Caki2 (cell line): ENCODE data around the gene S100Z. TPM values are rescaled to one million over a fixed set of nuclear protein-coding genes. Genes with fewer than 3 reads are reported as not detected.
A peak's percentile ranks its signal among the peaks of the same experiment; 100 is the strongest.
"Not testable (repeated sequence)": the region's sequence is repeated elsewhere in the genome, so short reads cannot be mapped to it uniquely, and the experiment has no call there.

Source experiments
- DNase-seq: peaks from one replicate; pipeline ENCODE4 v3.0.0-alpha.2; 2015; ENCODE audit warnings: low read depth
- in situ Hi-C: cut with HindIII; loops from 2 replicates; pipeline ENCODE4 v1.10.0; 2016; ENCODE audit warnings: low sequenced_read_pairs, low pct_unique_long_range_greater_than_20kb, mixed read lengths
- total RNA-seq: library from RNA; depleted of rRNA; stranded (reverse); fragments of >200 nt; shearing (Covaris generic); gene quantifications from 2 replicates; pipeline ENCODE4 v1.2.3, GENCODE V29; 2014; ENCODE audit warnings: low replicate concordance

S100Z gene
- total RNA-seq, 1 experiment from 2014 or later, result not detected

DNA sequence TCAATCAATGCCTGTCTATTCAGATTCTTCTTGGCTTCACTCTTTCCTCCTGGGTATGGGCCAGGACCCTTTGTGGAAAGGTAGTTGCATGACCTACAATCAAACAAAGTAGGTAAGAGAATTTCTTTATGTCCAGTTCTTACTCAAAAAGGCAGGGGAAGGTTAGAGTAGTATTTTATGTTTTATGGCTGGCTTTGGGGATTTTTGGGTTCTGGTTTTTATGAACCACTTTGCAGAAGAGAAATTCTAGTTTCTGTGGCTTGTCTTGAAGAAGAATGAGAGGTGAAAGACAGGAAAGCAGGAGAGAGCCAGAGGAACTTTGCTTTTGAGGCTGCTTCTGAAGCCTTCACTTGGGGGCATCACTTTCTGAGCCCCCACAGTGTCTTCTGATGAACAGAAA, 88.4 kb downstream of the S100Z start:
- in situ Hi-C loops, result no loop called here
- DNase-seq, result no peak

DNA sequence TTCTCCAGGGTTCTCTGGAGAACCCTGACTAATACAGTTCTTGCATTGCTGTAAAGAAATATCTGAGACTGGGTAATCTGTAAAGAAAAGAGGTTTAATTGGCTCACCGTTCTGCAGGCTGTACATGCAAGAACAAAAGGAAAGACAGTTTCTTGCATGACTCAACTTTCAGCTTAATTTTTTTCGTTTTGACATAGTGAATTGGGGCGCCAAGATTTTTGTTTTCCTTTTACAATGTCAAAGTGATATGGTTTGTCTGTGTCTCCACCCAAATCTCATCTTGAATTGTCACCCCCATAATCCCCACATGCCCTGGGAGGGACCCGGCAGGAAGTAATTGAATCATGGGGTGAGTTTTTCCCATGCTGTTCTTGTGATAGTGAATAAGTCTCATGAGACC, 91.2 kb downstream of the S100Z start:
- in situ Hi-C loops, result no loop called here

DNA sequence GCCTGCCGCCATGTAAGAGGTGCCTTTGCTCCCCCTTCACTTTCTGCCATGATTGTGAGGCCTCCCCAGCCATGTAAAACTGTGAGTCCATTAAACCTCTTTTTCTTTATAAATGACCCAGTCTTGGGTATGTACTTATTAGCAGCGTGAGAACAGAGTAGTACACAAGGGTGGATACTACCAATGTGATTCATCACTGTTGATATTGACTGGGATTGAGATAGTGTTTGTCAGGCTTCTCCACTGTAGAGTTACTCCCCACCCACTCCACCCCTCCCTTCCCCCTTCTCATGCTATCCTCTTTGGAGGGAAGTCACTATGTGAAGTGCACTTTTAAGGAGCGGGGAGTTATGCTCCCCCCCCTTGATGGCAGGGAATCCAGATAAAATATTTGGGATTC, 91.6 kb downstream of the S100Z start:
- DNase-seq, result no peak
- in situ Hi-C loops, result no loop called here

More for the DNA sequence above, 91.2 kb downstream of the S100Z start:
- no peak for DNase-seq

DNA sequence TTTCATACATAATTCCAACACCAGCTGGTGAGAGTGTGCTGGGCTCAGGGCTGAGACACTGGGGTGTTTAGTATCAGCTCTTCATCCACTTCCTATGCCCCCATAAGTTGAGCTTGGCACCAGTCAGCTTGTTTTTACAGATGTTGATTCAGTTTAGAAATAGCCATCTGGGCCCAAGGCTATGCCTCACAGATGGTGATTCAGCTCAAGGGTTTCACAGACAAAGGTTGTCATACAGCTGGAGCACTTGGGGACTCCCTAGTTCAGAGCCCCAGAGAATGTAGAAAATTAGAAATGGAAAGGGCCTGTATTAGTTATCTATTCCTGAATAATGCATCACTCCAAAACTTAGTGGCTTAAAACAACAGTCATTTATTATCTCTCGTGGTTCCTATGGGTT, 92.8 kb downstream of the S100Z start:
- no peak for DNase-seq
- in situ Hi-C loops, result no loop called here

DNA sequence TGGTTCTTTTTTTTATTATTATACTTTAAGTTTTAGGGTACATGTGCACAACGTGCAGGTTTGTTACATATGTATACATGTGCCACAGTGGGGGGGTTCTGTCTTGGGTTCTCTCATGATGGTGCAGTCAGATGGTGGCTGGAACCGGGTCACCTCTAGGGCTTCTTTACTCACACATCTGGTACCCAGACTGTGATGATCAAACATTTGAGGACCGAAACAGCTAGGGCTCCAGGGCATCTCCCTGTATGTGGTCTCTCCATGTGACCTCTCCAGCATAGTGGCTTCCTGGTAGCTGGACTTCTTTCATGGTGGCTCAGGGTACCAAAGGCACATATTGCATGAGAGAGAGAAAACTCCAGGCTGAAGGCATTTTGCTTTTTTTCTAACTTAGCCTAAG, 93.2 kb downstream of the S100Z start:
- no peak for DNase-seq
- in situ Hi-C loops, result no loop called here

DNA sequence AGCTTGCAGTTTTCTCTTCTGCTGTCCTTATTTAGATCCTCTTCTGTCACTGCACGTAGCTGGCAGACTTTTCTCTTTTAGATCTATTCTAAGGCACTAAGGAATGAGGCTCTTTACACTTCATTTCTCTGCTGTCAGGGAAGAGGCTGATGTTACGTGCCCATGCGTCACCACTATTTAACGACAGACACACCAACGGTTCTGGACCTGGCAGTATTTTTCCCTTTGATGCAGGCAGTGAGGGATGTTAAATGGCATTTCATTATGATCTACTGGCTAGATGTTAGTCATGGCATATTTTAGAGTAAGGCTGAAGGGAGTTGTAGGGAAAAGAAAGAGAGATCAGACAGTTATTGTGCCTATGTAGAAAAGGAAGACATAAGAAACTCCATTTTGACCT, 94.8 kb downstream of the S100Z start:
- DNase-seq, result no peak
- in situ Hi-C loops, result no loop called here

DNA sequence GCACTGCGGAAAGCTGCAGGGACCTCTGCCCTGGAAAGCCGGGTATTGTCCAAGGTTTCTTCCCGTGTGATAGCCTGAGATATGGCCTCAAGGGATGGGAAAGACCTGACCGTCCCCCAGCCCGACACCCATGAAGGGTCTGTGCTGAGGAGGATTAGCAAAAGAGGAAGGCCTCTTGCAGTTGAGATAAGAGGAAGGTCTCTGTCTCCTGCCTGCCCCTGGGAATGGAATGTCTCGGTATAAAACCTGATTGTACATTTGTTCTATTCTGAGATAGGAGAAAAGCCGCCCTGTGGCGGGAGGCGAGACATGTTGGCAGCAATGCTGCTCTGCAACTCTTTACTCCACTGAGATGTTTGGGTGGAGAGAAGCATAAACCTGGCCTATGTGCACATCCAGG, 95.4 kb downstream of the S100Z start:
- in situ Hi-C loops, DNase-seq: not testable (repeated sequence)

DNA sequence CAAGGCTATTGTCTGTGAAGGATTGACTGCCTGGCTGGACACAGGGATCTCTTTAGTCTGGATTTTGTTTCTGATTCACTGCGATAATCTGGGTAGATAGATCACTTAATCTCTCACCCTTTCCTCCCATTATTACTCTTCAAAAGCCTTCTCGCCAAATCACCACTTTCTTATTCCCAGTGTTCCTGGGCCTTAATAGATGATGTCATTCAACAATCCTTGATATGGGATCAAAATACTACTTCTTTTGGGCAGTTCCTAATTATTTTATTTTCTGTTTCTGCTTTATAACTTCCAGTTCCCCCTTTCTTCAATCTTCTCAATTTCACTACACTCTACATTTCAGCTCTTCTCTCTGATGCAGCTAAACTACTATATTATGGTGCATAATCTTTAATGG, 96.3 kb downstream of the S100Z start:
- no peak for DNase-seq
- in situ Hi-C loops, result no loop called here

DNA sequence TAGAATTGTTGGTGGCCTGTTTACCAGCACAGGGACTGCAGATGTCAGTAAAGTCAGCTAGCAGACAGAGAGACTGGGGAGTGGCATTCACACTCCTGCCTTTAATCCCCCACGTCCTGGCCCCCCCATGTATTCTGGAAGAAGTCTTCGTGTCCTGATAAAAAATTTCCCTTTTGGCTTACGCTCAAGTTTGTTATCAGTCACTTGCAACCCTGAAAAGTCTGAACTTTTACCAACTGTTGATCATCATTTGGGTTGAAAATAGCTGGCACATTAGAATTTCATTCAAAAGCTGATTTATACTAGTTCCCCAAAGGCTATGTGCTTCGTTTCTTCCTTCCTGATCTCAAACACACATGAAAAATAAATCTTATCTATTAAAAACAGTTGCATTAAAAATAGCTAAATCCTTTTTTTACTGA, 97.3 kb downstream of the S100Z start:
- DNase-seq, result no peak
- in situ Hi-C loops, result no loop called here

DNA sequence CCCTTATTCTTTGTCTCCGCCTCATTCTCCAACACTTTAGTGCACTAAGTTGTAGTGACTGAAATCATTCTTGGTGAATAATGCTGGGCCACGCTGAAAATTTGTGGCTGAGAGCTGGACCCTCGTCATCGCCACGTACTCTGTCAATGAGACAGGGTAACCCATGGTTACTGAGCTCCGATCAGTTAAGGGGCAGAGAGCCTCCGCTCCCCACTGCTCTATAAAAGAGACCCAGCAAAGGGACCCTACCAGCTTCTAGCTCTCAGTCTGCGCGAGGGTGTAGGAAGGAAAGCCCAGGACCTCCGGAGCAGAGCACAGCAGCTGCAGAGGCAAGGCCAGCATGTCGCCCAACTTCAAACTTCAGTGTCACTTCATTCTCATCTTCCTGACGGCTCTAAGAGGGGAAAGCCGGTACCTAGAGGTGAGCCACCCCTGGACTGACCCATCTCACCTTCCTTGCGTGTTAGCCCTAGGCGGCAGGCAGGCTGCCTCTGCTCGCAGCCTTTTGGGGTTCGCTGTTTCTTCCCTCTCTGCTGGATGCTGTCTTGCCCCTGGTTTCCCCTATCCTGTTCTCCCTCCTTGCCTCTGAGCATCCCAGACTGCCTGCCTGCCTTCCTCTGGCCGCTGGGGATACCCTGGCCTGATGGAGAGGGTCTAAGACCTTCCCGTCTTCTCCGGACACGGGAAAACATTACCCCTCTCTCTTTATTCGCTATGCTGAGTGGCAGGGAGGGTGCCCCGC, 103.2 kb downstream of the S100Z start, which contains the start of gene CRHBP:
CRHBP (plus strand) TSS at position 251 of the 742 bp plus-strand sequence; CDS start at position 341, 90 bp downstream.
- DNase-seq, result no peak
- in situ Hi-C loops, result no loop called here

DNA sequence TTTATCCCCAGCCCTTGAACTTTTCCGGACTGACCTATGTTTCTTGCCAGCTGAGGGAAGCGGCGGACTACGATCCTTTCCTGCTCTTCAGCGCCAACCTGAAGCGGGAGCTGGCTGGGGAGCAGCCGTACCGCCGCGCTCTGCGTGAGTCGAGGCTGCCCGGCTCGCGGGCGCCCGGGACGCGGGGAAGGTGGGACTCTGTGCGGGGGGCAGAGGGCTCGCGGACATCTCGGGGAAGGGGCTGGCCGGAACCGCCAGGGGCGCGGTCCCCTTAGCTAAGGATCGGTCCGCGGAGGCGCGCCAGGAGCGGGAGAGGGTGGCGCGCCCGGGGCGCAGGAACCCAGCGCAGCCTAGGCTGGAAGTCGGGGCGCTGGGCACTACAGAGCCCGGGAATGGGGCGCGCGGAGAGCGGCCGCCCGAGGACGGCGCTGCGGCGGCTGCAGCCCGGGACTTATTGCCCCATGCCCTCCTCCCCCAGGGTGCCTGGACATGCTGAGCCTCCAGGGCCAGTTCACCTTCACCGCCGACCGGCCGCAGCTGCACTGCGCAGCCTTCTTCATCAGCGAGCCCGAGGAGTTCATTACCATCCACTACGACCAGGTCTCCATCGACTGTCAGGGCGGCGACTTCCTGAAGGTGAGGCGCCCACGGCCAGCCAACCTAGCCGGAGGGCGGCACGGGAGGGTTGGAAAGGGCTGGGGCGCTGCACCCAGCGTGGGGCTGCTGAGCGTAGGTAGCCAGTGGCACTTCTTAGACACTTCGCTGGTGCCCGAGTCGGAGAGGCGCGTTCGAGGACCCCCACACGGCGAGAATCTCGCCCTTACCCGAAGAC, 104.0 kb downstream of the S100Z start:
- DNase-seq, result no peak
- in situ Hi-C loops, result no loop called here

DNA sequence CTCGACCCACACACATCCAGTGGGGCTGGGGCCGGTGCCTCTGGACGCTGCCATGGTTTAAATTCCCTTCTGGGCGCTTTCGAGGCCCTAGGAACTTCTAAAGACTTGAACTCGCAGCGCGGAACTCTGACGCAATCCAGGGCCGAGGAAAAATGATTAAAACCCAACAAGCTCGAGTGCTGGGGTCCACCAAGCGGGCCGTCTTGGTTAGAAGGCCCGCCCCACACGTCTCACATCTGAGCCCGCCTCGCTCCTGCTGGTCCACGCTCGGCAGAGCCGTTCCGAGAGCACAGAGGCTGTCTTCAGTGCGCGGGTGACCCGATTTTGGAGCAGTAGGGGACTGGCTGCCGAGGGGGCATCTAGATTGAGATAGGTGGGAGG, 104.6 kb downstream of the S100Z start:
- DNase-seq, result no peak
- in situ Hi-C loops, result no loop called here

DNA sequence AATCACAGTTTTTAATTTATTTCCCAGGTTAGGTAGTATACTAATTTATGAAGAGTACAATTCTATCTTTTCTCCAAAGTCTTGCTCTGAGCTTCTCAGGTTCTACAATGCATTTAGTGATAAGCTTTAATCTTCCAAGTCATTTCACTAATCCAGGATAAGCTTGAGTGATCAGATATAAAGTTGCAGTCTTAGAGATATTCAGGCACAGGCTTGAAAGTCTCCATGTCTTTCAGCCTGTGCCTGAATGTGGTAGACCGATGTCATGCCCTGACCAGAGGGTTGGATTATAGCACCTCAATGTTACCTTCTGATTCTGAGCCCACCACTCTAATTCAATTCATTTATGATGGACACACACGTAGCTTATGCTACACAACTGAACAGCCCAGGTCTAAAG, 106.2 kb downstream of the S100Z start:
- DNase-seq, result no peak
- in situ Hi-C loops, result no loop called here

DNA sequence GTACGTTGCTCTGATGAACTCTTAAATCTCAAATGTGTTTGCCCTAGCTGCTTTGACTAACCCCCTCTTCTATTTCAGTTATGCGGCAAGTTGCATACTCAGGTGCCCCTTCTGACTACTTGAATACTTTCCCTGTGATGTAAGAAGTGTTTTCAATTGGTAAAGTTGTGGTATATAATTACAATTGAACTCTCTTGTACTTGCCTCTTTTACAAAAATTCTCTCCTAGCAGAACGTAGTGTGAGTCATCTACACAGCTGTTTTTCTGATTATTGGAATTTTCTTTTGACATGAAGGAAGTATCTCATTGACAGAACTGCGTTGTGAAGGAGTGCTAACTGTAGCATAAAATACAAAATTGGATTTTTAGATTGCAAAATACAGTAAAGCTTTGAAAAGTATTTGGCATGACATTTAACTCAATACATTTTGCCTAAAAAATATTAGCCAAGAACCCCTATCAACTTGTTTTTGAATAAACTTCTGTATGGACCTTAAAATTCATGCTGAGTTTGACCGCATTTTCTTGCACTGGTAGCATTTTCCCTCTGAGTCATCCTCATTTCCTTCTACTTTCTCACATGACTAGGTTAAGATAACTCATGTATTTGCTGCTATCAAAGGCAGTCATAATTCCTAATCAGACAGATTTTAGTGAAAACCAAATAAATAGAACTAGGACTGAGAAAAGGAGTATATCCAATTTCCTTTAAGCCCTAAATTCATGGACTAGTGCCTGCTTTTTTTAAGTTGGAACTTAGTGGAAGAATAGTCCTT, 109.4 kb downstream of the S100Z start:
- in situ Hi-C loops, result no loop called here
- DNase-seq, result no peak

DNA sequence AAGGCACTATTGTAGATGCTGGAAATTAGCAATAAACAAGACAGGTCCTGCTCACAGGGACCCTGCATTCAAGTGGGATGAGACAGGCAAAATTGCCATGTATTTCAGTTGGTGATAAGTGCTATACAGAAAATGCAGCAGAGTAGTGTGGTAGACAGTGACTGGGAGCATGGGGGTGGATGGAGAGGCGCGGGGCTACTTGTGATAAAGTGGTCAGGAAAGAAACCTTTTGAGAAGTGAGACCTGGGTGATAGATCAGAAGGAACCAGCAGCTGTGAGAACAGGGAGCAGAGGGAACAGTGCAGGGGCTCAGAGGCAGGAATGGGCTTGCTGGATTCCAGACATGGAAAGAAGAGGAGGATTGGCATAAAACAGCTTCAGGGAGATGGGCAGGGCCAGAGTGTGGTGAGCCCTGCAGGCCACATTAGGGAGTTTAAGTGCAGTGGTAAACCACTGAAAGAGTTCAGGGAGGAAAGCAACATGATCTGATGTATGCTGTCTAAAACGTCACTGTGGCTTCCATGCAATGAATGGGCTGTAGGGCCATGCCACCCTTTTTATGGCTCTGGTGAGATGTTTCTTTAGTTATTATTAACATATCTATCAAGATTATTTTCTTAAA, 110.3 kb downstream of the S100Z start:
- in situ Hi-C loops, result no loop called here
- no peak for DNase-seq

DNA sequence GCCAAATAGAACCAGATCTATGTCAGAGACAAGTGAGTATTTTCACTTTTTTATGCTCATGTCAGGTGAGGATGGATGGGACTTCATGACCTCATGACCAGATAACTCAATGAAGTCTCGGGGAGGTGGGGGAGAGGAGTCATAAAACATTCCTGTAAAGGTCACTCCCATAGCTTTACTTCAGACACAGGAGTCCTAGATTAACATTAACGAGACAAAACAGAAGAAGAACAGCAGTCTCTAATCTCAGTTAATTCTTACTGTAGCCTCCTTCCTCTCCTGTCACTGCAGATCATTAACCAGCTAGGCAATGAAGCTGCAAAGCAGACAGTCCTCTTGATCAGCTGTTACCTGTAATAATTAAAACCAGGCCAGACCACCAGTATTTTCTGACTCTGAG, 114.2 kb downstream of the S100Z start:
- in situ Hi-C loops, result no loop called here
- peak; percentile 1 for DNase-seq
